ENCODE measurements around the gene INCA1.

GRCh38 chr17:5014357-5014756, 17.0 kb upstream of the INCA1 start:
- TF ChIP-seq CTCF (conservative IDR thresholded peaks at IDR 0.05) (no peak), ZFX (IDR thresholded peaks at IDR 0.05) (no peak)

Measured in C4-2B (cell line).